Astrocyte of the cerebellum (primary cell): ENCODE measurements around the gene KASH5.

Source experiments
- DNase-seq: peaks from one replicate; pipeline ENCODE4 v3.0.0-alpha.2; 2011; ENCODE audit warnings: low read depth
- H3K4me3 ChIP-seq: 2 replicates; pipeline ENCODE4 v1.5.1; 2011; ENCODE audit warnings: mild to moderate bottlenecking, low read depth, low read length, moderate library complexity
- in situ Hi-C: cut with HindIII; loops from 2 replicates; pipeline ENCODE4 v1.10.0; 2017; ENCODE audit warnings: low sequenced_read_pairs
- TF ChIP-seq, protein P1 (sequence below): IDR thresholded peaks from 2 replicates; pipeline ENCODE4 v1.5.1; 2012; ENCODE audit warnings: low read length, low read depth, moderate library complexity, mild to moderate bottlenecking; ENCODE audit errors: missing control alignments

Gene KASH5

DNA sequence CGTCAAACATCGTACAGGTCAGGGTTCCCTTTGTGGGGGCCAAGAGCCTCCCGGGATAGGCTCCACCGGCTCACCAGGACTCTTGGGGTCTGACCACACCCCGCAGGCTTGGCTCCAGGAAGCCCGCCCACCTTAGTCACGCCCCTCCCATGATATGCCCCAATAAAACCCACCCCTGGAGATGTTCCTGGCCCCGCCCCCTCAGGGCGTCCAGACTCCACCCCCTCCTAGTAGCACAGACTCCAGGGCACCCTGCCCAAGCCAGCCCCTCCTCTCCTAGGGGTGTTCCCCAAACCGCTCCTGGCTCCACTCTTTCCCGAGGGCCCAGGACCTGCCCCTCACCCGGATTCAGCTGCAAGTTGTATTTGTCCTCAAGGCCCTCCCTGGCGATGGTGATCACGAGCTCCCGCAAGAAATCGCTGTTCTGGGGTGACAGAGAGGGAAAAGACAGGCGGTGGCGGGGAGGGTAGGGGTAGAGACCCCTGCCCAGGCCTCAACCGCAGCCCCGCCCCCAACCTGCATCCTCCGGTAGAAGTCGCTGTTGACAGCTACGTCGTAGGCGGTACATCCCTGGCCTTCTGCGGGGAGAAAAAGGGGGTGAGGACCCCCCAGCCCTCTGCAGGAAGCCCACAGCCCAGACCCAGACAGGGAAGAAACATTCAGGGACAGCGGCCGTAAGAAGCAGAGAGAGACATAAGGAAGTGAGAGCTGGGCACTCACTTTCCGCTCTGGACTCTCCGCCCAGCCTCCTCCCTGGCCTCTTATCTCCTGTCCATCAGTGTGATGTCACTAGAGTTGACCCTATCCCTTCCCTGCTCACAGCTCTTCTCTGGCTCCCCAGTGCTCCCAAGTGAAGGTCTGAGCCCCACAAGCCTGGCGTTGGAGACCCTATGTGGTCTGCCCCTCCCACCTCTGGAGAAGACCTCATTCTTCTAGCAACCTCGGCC, 59.7 kb downstream of the KASH5 start:
- H3K4me3 ChIP-seq = no peak overlapping the region
- in situ Hi-C loops = no loop called here
- TF ChIP-seq, protein P1, sequence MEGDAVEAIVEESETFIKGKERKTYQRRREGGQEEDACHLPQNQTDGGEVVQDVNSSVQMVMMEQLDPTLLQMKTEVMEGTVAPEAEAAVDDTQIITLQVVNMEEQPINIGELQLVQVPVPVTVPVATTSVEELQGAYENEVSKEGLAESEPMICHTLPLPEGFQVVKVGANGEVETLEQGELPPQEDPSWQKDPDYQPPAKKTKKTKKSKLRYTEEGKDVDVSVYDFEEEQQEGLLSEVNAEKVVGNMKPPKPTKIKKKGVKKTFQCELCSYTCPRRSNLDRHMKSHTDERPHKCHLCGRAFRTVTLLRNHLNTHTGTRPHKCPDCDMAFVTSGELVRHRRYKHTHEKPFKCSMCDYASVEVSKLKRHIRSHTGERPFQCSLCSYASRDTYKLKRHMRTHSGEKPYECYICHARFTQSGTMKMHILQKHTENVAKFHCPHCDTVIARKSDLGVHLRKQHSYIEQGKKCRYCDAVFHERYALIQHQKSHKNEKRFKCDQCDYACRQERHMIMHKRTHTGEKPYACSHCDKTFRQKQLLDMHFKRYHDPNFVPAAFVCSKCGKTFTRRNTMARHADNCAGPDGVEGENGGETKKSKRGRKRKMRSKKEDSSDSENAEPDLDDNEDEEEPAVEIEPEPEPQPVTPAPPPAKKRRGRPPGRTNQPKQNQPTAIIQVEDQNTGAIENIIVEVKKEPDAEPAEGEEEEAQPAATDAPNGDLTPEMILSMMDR = no peak
- no peak for DNase-seq

GRCh38 chr19:49448432-49448786, 60.4 kb downstream of the KASH5 start:
- DNase-seq = no peak
- TF ChIP-seq, protein P1 = no peak
- H3K4me3 ChIP-seq = no peak overlapping the region
- in situ Hi-C loops = no loop called here

GRCh38 chr19:49450405-49450804, 62.4 kb downstream of the KASH5 start:
- H3K4me3 ChIP-seq = peak overlapping the region; percentile 81
- in situ Hi-C loops = no loop called here
- TF ChIP-seq, protein P1 = no peak
- DNase-seq = no peak

- TF ChIP-seq, protein P1 = peak; percentile 40
- H3K4me3 ChIP-seq = peak within 1 kb of the TSS; percentile 81
- peak; percentile 99 for DNase-seq
- in situ Hi-C loops = no loop called here
These were observed 63.6 kb downstream of the KASH5 start, which contains the start of gene PIH1D1 for GRCh38 chr19:49451430-49452181. PIH1D1 (minus strand) TSS chr19:49451814; CDS start chr19:49451574, 240 bp downstream.

- peak within 1 kb of the TSS; percentile 61 for H3K4me3 ChIP-seq
- TF ChIP-seq, protein P1 = no peak
- peak; percentile 95 for DNase-seq
- in situ Hi-C loops = no loop called here
These were observed 65.1 kb downstream of the KASH5 start, which contains the start of gene ALDH16A1 for GRCh38 chr19:49453013-49453756. ALDH16A1 (plus strand) TSS chr19:49453225; CDS start chr19:49453332, 107 bp downstream.

- peak overlapping the region; percentile 61 for H3K4me3 ChIP-seq
- in situ Hi-C loops = no loop called here
- no peak for DNase-seq
- TF ChIP-seq, protein P1 = no peak
These were observed 65.8 kb downstream of the KASH5 start for GRCh38 chr19:49453757-49454240.
